ENCODE results near the gene UBE2J1. TPM values are rescaled to one million over a fixed set of nuclear protein-coding genes. Genes with fewer than 3 reads are reported as not detected.

The UBE2J1 gene
- 11.3 and 16.2 TPM in 2 replicates for polyA plus RNA-seq (2012; rRNA removed)
- polyA plus RNA-seq (2012; cell fraction: cytosol; rRNA removed): 17.5 and 20.7 TPM in 2 replicates
- polyA plus RNA-seq (2012; cell fraction: nucleus; rRNA removed): 7.6 and 10.7 TPM in 2 replicates

- H3K9me2 ChIP-seq: no peaks in the 10 kb centered on the region
- H3K79me2 ChIP-seq (ENCODE audit: insufficient read depth): peaks cover 56% of the 10 kb centered on the region
- no peaks in the 10 kb centered on the region for H3K27me3 ChIP-seq (ENCODE audit: insufficient read depth)
- DNase-seq: peak; percentile 95
- no peaks in the 10 kb centered on the region for H3K36me3 ChIP-seq (replicated peaks in 1 of 2; ENCODE audit: control insufficient read depth in 1 of 2, insufficient read depth in 2 of 2, low read length in 1 of 2)
- peak within 1 kb of the TSS; percentile 77 for H3K4me2 ChIP-seq
- H3F3A ChIP-seq (replicated peaks; ENCODE audit: insufficient read depth): peaks cover 7% of the 10 kb centered on the region
- POLR2A ChIA-PET: interaction anchor here (0.7 to 2.4 kb wide), 6 partner anchors 13 to 370 kb away, joined by 3 to 9 read pairs (median 4); partner anchors contain the start of gene PNRC1
- peak within 1 kb of the TSS; percentile 93 for H3K27ac ChIP-seq (ENCODE audit: low read depth in 2 of 2, low read length in 1 of 2)
- peaks cover 31% of the 10 kb centered on the region for H4K20me1 ChIP-seq (ENCODE audit: insufficient read depth)
- peak within 1 kb of the TSS; percentile 86 for H2AFZ ChIP-seq (ENCODE audit: low read depth)
- H3K9me3 ChIP-seq: no peaks in the 10 kb centered on the region
- under 1% methylated on average over 22 of the region's 102 CpGs for WGBS (ENCODE audit: low lambda C conversion rate)
- peaks cover 16 to 26% of the 10 kb centered on the region in 2 experiments for H3K4me1 ChIP-seq (ENCODE audit: control insufficient read depth in 1 of 2, insufficient read depth in 2 of 2, low read depth in 1 of 2, low read length in 1 of 2)
- peak within 1 kb of the TSS; percentile 87 to 89 for H3K4me3 ChIP-seq (ENCODE audit: low read depth in 2 of 2, low read length in 1 of 2)
- H3K9ac ChIP-seq: peak within 1 kb of the TSS; percentile 96
- CTCF ChIA-PET: interaction anchor here (1.0 to 4.5 kb wide), 7 partner anchors 8 to 235 kb away, joined by 3 to 34 read pairs (median 3); no protein-coding TSS in a partner anchor
- TF ChIP-seq TCF12 (IDR thresholded peaks at IDR 0.05) (no peak; the same call in 1 of the 2 replicates), SMC3 (IDR thresholded peaks at IDR 0.05; ENCODE audit: low read depth, low read length) (no peak), MAX (IDR thresholded peaks at IDR 0.05; ENCODE audit: low read depth) (peak; percentile 55), FOXJ3 (CRISPR knock-in tag; IDR thresholded peaks at IDR 0.05) (no peak), YY1 (IDR thresholded peaks at IDR 0.05; ENCODE audit: low read depth) (0 out of 2 replicates have a peak, but pooled peaks have one; percentile 29), GABPA (IDR thresholded peaks at IDR 0.05; ENCODE audit: low read depth) (no peak), FOXM1 (IDR thresholded peaks at IDR 0.05; ENCODE audit: low read depth) (no peak), RAD21 (IDR thresholded peaks at IDR 0.05; ENCODE audit: low read length) (no peak), RXRA (IDR thresholded peaks at IDR 0.05; ENCODE audit: borderline replicate concordance, low read depth) (no peak), MEF2A (IDR thresholded peaks at IDR 0.05; ENCODE audit: borderline replicate concordance, low read depth) (no peak), RCOR1 (IDR thresholded peaks at IDR 0.05; ENCODE audit: low read length) (no peak), FOSL2 (IDR thresholded peaks at IDR 0.05; ENCODE audit: borderline replicate concordance, low read depth) (no peak), IRF3 (IDR thresholded peaks at IDR 0.05; ENCODE audit: low read depth, low read length) (no peak), EZH2phosphoT487 (IDR thresholded peaks at IDR 0.05; ENCODE audit: borderline replicate concordance, low read depth) (no peak), NRF1 (IDR thresholded peaks at IDR 0.05; ENCODE audit: low read depth, low read length) (peak; percentile 24; the same call in 1 of the 2 replicates), REST (IDR thresholded peaks at IDR 0.05; ENCODE audit: low read depth, low read length) (no peak; the same call in 1 of the 2 replicates), TAF1 (IDR thresholded peaks at IDR 0.05; ENCODE audit: borderline replicate concordance, low read depth, low read length) (peak; percentile 72), RFX5 (IDR thresholded peaks at IDR 0.05; ENCODE audit: low read length) (peak; percentile 54; the same call in 1 of the 2 replicates), MXI1 (IDR thresholded peaks at IDR 0.05; ENCODE audit: low read depth, low read length) (0 out of 2 replicates have a peak, but pooled peaks have one; percentile 41), ELF1 (IDR thresholded peaks at IDR 0.05) (no peak), NFIC (IDR thresholded peaks at IDR 0.05; ENCODE audit: borderline replicate concordance) (no peak), ZBTB33 (IDR thresholded peaks at IDR 0.05; ENCODE audit: borderline replicate concordance, low read depth) (no peak), SIN3A (IDR thresholded peaks at IDR 0.05; ENCODE audit: borderline replicate concordance, low read depth, low read length) (peak; percentile 48; the same call in 1 of the 2 replicates), EP300 (IDR thresholded peaks at IDR 0.05; ENCODE audit: borderline replicate concordance in 1 of 2, low read depth in 1 of 2, low read length in 1 of 2) (no peak), CHD2 (IDR thresholded peaks at IDR 0.05; ENCODE audit: low read length, partially characterized antibody) (no peak)
These were observed at the start of gene UBE2J1 for GRCh38 chr6:89352278-89353117. Gene UBE2J1 (minus strand): TSS chr6:89352722. CDS start chr6:89352569, 153 bp downstream.
